GM21619 (cell line): ENCODE results near the gene TBC1D9B.

Experiments used
- ATAC-seq: cut with Tn5 transposase; IDR thresholded peaks from one replicate; pipeline ENCODE4 v1.9.1; 2021; ENCODE audit not compliant: unreplicated experiment

Gene TBC1D9B

DNA sequence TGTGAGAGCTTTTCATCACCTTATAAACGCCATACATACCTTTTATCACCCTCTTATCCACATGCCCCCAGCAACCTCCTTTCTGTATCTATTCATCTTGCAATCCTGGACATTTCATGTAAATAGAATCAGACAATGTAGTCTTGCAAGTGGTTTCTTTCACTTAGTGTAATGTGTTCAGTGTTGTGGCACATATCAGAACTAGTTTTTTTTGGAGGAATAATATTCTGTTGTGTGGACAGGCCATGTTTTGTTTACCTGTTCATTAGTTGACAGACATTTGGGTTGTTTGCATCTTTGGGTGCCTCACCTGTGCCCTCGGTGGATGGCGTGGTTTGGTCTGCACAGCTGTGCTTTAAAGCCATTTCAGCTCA lies 85.7 kb downstream of the TBC1D9B start:
- no peak for ATAC-seq

DNA sequence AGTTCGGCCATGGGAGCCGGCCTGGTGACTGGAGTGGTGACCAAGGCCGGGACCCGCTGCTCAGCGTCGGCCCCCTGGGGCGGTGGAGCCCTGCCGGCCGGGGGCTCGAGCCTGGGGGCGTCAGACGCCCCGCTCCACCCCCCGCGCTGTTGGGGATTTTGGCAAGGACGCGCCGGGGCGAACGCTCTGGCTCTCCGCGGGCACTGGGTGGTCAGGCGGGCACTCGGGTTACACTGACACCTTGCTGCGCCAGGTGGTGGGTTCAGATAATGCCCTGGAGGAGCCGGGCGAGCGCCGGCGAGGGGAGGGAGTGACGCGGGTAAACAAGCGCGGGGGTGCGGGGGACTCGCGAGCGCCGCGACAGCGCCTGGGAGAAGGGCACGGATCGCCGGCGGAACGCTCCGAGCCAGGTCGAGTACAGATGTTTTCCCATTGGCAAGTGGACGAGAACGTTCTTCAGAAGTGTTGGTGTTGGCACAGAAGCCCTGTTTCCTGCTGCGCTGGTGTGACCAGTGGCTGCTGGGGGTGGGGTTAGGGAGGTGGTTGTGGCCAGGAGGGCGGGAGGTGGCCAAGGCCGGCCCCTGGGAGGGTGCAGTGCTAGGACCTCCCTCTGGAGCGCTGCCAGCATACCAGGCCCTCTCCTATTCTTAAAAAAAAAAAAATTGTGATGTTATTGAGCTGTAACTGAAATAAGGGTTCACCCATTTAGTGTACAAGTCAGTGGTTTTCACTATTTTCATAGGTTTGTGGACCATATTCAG lies 86.2 kb downstream of the TBC1D9B start:
- peak; percentile 45 for ATAC-seq

DNA sequence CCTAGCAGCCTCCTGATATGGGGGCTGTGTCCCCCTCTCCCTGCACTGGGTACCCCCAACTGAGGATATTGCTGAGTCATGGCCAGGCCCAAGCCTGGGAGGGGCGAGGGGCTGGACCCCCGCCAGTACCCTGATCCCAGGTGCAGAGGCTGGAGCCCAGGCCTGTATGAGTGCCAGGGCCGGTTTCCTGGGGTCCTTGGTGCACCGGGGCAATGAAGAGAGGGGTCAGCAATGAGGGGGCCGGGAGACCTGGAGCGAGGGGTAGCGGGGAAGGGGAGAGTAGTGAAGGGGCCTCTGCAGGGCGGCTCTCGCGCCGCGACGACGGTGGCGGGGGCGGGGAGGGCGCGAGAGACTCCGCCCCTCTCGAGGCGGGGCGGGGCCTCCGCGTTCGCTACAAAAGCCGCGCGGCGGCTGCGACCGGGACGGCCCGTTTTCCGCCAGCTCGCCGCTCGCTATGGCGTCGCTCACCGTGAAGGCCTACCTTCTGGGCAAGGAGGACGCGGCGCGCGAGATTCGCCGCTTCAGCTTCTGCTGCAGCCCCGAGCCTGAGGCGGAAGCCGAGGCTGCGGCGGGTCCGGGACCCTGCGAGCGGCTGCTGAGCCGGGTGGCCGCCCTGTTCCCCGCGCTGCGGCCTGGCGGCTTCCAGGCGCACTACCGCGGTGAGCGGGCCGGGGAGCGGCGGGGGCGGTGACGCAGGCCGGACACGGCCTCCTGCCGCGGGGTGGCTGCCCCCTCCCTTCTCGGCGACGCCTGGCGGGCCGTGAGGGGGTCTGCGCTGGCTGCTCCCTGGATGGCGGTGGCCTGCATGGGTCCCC lies 87.0 kb downstream of the TBC1D9B start, which contains the start of gene SQSTM1:
Gene SQSTM1, plus strand, starts transcription at position 423 of the 815 bp plus-strand sequence. Its CDS starts 32 bp downstream, at position 455.
- ATAC-seq = peak; percentile 34

DNA sequence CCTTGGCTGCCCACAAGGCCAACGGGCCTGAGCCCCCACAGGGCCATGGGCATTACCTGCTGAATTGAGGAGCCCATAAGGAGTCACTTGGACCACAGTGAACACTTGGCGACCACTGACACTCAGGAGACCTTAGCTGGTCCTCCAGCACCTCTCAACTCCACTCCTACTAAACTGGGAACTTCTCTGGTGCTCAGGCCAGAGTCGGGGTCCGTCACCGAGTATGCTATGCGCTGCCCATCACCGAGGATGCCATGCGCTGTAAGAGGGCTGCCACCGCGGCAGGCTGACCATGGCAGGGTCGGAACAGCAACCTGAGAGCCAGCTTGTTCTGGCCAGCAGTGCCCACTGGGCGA lies 87.6 kb downstream of the TBC1D9B start:
- no peak for ATAC-seq

GRCh38 chr5:179819296-179820126 lies 88.2 kb downstream of the TBC1D9B start:
- peak; percentile 17 for ATAC-seq

- peak; percentile 55 for ATAC-seq
Observed at GRCh38 chr5:179818746-179819295, 88.9 kb downstream of the TBC1D9B start.

- ATAC-seq = no peak
Observed at GRCh38 chr5:179817890-179818745, 89.6 kb downstream of the TBC1D9B start.

DNA sequence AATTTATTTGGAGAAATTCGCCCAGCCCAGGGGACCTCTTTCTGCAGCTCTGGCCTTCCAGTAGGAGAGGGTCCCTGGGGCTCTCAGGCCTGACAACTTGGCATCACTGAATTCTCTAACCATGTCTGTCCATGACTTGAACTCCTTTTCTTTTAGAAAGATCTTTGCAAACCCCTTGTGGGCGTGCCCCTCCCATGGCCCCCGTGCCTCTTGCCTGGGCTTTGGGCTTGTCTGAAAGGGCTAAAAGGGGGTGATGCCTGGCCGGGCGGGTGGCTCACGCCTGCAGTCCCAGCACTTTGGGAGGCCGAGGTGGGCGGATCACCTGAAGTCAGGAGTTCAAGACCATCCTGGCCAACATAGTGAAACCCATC lies 90.2 kb downstream of the TBC1D9B start:
- ATAC-seq = no peak

DNA sequence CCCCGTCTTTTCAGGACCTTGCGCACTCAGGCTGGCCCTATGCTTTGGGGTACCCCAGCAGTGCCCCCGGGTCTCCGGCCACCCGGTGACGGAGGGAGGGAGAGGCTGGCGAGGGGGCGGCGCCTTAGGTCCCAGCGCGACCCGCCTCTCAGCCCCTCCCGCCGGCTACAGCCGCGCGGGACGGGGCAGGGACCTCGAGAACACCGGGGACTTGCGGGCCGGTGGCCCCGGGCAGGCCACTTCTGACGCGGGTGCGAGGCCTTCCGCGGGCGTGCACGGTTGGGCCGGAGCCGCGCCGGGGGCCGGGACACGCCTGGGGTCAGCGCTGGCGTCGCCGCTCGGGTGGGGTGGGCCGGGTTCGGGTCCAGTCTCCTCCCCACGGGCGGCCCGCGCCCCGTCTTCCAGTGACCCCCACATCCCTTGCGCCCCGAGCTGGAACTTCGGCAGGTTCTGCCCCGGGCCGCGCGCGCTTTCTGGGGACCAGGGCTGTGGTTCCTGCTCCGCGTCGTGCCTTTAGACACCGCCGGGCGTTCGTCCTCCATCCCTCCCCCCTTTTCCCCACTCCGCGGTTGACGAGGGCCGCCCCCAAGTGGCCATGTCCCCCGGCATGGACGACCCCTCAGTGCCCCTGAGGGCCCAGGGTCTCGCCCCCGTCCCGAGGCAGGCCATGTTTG lies 90.8 kb downstream of the TBC1D9B start:
- no peak for ATAC-seq

DNA sequence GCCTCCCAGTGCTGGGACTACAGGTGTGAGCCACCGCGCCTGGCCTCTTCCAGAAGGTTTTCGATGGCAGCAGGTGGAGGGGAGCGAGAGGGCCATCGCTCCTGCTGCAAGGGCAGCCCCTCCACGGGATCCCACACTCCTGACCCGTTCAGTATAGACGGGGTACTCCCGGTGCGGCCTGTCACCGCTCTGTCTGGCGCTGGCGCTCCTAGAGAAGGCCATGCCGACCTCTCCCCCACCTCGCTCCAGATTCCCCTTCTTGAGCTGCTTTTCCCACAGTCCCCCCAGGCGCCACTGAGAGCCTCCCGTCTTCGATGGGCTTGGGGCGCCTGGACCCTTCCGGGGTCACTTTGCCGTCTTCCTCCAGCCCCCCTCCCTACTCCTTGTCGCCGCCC lies 91.3 kb downstream of the TBC1D9B start:
- ATAC-seq = no peak

- no peak for ATAC-seq
Observed at GRCh38 chr5:179815491-179816249, 92.0 kb downstream of the TBC1D9B start.

GRCh38 chr5:179814090-179814489 lies 93.6 kb downstream of the TBC1D9B start:
- ATAC-seq = no peak

GRCh38 chr5:179812997-179813607 lies 94.6 kb downstream of the TBC1D9B start:
- no peak for ATAC-seq

DNA sequence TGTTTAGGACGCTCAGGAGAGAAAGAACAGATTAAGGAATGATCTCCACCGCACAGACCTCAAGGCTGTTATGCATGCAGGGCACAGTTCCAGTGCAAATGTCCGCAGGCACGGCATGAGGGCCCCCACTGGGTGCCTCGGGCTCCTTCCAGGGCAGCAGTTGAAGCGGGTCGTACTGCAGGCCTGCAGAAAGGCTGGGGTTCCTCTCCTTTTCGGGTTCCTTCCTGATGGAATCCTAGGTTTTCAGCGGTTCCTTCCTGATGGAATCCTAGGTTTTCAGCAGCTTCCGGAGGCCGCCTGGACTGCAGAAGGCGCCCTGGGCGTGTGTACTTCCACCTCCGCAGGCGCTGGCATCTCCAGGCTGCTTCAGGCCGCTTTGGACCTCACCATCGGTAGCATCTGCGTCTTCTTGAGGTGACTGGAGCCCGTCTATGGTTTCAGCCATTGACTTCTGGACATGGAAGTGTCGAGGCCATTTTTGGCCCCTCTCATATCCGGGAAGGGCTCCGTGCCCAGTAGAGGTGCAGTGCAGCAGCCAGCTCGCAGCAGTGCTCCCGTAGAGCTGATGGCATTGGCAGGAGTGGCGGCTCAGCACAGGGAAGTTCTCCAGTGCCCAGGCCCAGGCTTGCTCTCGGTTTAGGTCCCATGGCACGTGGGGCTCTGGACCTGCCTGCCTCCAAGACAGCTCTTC lies 95.4 kb downstream of the TBC1D9B start:
- ATAC-seq = no peak
